ENCODE data around the gene YPEL4.

YPEL4 gene

DNA sequence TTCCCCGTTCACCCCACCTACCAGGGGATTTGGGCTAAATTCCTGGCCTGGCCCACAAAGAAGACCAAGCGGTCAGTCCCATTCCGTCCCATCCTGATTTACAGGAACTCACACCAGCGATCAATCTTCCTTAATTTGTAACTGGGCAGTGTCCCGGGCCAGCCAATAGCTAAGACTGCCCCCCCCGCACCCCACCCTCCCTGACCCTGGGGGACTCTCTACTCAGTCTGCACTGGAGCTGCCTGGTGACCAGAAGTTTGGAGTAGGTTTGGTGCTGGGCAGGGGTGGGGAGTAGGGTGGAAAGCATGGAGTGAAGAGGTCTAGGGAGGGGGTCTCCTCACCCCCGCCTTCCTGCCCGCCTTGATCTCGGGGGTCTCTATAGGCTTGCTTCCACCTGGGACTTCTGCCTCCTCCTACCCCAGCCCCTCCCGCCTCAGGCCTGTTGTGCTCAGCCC lies 52.2 kb downstream of the YPEL4 start, which contains the start of gene SERPING1:
SERPING1 (plus strand) TSS at position 225 of the 455 bp plus-strand sequence. CDS start 586 bp downstream, outside the sequence.
- in situ Hi-C loops (cut with MboI; ENCODE audit: low sequenced_read_pairs) = no loop called here

GRCh38 chr11:57596266-57596885 lies 53.3 kb downstream of the YPEL4 start:
- in situ Hi-C loops (cut with MboI; ENCODE audit: low sequenced_read_pairs) = no loop called here

All from HL-60/S4 treated with retinoic acid at 250 ng/mL for 4 days and 3 days (cell line).